Activated CD8-positive, alpha-beta memory T cell treated with anti-CD3 and anti-CD28 coated beads, Interleukin-2, amount 50 U/mL, for 1 hour (primary cell): ENCODE results near the gene AIPL1.
A peak's percentile ranks its signal among the peaks of the same experiment; 100 is the strongest.
"Not testable (repeated sequence)": the region's sequence is repeated elsewhere in the genome, so short reads cannot be mapped to it uniquely, and the experiment has no call there.

Experiments used
- DNase-seq: peaks from one replicate; pipeline ENCODE4 v3.0.0-alpha.2; 2020; ENCODE audit errors: extremely low read depth

Gene AIPL1, protein sequence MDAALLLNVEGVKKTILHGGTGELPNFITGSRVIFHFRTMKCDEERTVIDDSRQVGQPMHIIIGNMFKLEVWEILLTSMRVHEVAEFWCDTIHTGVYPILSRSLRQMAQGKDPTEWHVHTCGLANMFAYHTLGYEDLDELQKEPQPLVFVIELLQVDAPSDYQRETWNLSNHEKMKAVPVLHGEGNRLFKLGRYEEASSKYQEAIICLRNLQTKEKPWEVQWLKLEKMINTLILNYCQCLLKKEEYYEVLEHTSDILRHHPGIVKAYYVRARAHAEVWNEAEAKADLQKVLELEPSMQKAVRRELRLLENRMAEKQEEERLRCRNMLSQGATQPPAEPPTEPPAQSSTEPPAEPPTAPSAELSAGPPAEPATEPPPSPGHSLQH

DNA sequence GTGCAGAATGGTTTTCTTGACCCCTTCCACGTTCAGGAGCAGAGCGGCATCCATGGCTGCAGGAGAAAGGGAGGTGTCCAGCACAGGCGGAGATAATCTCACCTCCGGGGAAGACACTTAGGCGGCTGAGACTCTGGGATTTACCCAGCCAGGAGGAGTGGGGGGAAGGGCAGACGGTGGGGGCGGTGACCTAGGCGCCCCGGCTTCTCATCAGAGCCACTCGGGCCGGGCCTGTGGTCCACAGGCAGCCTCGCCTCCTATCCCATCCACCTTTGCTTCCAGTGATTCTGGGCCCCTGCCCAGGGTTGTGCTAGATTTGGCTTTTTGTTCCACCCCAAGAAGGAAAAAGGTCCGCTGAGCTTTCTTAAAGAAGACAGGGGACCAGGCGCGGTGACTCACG, at the start of gene AIPL1:
TSS of gene AIPL1 (minus strand) at position 71 of the 400 bp plus-strand sequence. CDS start at position 54, 17 bp downstream.
- DNase-seq, result no peak

DNA sequence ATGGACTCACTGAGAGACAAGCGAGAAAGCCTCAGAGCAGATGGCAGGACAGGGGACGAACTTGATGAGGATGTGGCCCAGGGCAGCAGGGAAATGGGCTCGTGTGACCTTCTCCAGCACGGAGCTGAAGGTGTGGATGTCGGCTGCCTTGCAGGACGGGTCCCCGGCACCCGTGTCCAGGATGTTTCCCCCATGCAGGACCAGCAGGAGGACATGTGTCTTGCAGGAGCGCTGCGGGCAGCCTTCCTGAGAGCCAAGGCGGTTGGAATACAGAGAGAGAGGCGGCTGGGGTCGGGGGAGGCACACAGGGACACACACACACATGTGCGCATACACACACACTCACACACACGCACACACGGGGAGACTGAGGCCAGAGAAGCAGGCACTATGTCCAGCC, 48.6 kb upstream of the AIPL1 start:
- DNase-seq, result no peak

DNA sequence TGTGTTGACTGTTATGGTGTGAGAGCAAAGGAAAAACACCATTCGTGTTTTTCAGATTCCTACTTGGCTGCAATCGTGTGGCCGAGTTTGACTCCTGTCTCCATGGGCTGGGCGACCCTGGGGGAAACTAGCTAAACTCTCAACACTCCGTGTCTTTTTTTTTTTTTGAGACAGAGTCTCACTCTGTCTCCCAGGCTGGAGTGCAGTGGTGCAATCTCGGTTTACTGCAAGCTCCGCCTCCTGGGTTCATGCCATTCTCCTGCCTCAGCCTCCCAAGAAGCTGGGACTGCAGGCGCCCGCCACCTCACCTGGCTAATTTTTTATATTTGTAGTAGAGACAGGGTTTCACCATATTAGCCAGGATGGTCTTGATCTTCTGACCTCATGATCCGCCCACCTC, 47.9 kb upstream of the AIPL1 start:
- DNase-seq, result not testable (repeated sequence)

DNA sequence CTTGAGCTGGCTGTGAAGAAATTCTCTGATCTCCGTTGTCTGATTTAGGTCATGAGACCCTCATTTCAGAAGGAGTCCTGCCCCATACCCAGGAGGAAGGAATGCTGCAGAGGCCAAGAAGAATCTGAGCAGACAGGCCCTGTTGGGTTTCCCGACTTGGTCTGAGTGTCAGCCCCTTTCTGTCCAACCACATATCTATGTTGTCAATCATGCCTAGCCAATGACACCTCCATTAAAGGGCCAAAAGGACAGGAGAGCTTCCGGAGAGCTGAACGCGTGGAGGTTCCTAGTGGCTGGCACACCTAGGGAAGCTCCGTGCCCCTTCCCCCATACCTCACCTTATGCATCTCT, 47.2 kb upstream of the AIPL1 start:
- no peak for DNase-seq

DNA sequence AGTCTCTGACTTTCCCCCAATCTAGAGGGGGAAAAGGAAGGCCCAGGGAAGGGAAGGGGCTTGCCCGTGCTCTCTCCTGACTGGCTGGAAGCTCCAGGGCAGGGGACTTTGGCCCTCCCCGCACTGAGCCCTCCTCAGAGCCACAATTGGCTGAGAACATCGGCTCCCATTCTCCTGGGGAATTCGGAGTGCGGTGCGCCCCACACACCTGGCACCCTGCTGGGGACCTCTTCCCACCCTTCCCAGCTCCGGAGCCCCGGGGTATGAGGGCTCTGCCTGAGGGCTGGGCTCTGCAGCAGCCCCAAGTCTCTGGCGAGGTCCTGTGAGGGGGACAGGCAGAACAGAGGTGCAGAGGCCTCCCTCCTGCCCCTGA, 45.4 kb upstream of the AIPL1 start:
- no peak for DNase-seq

DNA sequence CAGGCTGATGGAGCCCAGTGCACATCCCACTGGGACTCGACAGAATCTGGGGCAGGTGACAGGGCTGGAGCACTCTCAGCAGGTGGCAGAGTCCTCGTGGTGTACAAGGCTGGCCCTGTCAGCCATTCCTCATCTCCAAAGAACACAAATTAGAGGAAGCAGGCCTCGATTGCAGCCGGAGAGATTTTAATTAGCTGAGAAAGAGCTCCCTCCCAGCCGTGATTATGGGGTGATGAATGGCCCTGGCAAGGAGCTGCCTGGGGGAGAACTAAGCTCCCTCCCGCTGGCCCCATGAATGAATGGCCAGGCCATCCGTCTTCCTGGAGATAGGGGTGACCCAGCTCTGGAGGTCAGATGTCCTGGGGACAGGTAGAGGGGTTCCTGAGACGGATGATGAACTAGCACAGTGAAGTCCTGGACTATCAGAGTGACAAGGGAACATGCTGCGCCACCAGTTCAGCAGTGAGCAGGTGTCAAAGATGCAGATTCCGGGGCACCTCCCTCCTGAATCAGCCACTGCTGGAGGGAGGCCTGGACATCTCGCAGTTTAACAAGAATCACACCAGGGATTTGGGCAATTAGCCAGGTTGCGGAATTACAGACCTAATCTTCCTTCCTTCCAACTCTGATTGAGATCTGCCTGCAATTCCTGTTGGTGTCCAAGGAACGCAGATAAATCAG, 44.8 kb upstream of the AIPL1 start:
- no peak for DNase-seq

DNA sequence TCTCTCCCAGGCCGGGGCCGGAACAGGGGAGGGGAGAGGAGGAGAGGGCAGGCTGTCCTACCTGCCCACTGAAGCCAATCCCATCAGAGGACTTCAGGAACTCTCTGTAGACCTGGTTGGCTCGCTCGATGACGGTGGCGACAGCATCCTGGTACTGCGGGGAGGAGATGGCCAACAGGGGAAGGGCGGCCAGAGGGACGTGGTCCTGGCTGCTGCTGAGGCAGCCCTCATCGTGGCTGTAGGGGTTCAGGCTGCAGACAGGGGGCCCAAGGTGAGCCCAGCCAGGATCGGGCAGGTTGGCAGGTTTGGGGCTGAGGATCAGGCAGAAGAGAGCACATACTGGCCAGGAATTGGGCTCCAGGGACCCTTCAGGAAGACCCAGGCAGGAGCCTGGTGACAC, 43.6 kb upstream of the AIPL1 start:
- no peak for DNase-seq

DNA sequence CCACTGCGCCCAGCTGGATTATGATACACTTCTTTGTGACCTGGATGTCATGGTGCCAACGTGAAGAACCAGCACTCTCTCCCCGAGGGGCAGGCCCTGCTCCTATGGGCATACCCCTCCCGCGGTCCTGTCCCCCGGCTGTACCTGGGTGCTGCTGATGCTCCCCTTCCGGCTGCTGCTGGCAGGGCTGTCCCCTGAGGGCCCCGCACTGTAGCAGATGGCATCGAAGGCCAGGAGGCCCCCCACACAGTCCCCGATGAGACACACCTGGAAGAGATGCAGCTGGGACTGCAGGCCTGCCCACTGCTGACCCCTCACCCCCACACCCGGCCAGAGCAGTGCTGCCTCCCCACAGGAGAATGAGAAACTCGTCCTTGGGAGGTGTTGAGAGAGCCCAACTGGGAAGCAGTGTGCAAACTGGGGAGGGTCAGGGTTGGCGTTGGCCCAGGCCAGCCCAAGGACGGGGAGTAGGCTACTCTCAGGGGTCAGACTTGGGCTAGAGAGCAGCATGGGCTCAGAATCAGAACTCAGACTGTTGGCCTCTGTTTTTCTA, 43.0 kb upstream of the AIPL1 start:
- DNase-seq, result no peak

DNA sequence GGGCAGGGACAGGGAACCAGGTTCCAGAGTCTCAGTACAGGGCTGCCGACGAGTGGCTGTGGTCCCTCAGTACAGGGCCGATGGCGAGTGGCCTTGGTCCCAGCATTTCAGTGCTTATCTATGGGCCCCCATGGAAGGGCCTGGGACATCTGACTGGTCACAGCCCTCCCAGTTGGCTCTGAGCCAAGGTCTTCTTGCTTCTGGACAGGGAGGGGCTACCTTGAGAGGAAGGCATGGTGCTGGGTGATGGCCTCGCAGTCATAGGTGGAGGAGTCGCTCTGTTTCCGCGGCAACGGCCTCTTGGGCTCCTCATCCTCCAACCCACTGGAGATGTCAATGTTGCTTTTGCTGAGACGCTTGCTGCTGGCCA, 41.9 kb upstream of the AIPL1 start:
- DNase-seq, result no peak

DNA sequence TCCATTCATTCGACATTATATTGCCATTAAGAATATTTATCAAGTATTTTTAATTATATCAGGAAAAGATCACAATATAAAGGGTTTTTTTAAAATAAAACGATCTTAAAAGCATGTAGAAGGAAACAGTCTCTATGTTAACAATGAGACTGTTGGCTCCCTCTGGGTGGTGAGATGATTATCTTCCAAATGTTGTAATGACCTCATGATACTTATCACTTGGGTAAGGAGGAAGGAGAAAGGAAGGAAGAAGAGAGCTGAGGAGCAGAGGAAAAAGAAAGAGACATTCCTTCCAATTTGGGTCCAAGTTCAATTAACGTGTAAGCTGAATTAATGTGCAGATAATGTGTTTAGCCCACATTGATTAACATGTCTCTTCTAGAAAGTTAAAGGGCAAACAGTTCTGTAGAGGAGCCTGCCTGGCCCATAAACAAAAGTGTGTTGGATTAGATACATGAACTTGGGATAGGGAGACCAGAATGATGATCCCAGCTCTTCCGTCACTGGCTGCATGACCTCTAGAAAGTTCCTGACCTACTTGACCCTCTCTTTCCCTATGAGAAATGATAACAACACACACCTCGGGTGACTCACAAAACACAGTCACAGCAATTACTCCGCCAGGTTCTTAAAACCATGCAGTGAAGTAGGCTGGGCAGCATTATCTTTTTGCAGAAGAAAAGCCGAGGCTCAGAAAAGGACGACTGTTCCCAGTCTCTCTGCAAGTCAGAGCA, 41.3 kb upstream of the AIPL1 start:
- no peak for DNase-seq

DNA sequence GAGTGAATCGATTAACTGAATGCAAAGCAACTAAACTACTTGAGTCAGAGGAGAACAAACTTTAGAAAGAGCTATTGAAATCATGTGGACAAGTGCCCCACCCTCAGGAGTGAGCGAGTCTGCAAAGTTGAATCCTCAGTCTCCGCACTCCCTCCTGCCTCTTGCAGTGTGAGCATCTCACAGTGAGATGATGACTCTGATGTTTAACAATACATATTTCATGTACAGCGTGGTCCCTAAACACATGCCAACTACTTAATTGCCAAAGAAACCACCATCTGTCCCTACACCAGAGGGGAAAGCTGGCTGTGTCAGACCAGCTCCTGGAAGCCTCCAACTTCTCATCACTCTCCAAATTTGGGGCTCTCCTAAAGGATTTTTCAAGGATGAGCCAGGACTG, 40.5 kb upstream of the AIPL1 start:
- DNase-seq, result no peak

DNA sequence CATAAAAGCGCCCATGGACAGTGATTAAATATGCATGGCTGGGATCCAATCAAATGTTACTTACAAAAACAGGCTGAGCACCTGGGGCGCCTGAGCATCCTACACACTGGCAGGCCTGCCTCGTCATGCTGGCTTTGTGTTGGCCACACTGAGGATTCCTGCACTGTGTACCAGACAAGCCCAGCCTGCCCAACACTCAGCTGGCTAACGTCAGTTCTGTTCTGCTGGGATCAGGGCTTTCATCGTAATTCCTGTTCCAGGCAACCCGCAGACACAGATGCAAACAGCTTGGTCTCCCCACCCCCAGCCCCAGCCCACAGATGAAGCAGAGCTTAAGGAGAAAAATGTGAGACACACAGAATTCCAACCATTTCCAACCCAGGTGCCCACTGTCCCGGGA, 40.0 kb upstream of the AIPL1 start:
- no peak for DNase-seq

DNA sequence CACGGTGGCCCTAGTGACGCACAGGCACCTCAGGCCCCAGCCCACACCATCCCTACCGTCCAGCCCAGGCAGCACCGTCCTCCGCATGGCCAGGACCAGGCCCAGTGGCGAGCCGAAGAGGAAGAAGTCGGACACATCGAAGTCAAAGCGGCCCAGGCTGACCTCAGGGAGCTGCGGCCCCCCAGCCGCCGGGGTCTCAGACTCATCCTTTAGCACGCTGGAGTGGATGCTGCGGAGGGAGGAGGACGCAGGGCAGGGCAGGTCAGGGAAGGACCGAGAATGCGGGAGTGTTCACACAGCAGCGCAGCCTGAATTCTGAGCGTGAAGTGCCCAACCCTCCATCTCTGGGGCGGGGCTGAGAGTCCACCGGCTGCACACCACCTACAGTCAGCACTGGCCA, 39.5 kb upstream of the AIPL1 start:
- no peak for DNase-seq

DNA sequence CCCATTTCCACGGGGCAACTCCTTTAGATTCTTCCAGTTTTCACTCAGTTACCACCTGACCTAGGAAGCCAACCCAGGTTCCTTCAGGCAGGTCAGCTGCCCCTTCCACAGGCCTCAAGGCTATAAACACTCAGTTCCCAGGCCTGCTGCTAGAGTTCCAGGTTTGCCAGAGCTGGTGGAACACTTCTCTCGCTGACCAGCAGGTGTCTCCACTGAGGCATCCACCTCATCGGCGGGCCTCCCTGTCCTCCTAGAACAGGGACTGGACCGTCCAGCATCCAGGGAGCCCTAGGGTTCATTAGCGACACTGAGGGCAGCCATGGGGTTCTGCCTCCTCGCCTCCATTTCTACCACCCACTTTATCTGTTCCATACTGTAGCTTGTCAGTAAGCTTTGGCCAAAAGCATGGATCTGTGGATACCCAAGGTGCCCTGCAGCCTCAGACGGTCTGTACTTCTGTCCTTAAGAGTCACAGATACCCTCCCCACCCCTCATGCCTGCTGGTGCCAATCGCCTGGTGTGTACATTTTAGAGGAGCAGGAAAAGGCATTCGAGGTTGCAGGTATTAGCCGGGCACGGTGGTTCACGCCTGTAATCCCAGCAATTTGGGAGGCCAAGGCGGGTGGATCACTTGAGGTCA, 38.3 kb upstream of the AIPL1 start:
- peak; percentile 23 for DNase-seq

DNA sequence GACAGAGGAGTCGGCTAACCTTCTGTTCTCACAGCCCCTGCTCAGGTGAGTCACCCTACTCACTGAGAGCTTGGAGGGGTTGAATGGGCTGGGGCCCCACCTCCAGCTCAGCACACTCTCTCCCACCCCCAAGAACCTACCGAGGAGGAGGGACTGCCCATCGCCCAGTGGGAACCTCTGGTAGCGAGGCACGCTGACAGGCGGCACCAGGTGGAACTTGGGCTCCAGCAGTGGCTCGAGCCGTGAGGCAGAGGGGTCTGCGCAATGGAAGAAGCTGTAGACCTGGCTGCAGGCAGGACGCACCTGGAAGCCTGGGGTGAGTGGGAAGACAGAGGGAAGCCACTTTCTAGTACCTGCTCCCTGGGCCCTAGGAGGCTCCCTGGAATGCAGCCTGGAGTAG, 37.6 kb upstream of the AIPL1 start:
- DNase-seq, result no peak

DNA sequence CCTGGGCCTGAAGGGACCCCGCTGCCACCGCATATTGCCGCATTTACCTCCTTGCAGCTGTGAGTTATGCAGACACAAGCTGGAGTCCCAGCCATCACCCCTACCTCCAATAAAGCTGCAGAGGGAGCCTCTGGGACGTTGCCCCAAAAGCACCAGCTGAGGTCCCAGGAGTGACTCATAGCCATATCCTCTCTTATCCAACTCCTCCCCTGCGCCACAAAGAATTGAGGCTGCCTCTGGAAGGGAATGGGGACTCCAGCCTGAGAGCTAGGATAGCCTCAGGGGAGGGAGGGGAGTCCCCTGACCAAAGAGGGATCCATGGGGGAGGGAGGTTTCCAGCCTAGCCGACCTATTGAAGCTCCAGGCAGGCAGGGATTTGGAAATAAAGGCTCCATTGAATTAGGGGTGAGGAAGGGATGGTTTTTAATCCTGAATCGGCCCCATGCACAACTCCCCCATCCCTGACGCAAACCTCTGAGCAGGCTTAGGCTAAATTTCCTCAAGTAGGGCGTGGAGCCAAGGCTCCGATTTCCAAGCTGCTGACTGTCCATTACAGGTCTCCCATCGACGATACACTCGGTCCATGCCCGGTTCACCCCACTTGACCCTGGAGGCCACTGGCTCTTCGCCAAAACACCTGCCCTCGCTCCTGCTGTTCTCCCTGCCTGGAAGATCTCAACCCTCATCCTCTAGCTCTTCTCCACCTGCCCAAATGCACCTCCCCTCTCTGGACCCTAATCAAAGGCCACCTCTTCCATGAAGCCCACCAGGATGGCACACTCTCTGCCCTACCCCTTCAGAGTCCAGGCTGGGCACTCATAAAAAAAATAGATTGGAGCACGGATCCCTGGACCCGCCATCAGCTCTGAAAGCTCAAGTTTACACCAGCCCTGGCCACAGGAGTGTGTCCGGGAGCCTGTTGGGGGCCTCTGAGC, 36.9 kb upstream of the AIPL1 start:
- no peak for DNase-seq

DNA sequence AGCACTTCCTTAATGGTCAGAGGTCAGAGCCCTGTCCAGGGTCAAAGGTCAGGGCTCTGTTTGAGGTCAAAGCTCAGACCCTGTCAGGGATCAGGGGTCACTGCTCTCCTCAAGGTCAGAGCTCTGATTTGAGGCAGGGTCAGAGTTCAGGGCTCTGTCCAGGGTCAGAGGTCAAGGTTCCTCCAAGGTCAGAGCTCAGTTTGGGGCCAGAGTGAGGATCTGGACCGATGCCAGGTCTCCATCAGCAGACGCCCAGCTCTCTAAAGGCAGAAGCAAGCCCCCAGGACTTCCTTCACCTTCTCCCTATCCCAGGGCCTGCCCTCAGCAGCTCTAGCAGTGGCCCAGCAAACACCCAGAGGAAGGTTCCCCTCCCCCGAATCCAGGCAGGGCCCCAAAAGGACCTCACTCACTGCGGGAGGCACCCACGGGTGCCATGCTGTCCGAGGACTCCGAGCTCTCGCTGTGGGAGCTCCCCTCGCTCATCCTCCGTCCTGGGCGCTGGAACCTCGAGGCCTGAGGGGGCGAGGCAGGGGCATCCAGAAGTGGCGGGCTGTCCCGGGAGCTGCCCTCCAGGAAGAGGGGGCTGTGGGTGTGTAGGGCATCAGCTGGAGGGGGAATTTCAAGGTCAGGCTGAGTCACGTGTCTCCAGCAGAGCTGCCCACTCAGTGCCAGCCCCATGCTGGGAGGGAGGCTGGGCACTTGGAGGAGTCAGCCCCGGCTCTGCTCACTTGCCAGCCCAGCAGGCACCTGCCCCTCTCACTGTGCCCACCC, 36.0 kb upstream of the AIPL1 start:
- DNase-seq, result no peak

DNA sequence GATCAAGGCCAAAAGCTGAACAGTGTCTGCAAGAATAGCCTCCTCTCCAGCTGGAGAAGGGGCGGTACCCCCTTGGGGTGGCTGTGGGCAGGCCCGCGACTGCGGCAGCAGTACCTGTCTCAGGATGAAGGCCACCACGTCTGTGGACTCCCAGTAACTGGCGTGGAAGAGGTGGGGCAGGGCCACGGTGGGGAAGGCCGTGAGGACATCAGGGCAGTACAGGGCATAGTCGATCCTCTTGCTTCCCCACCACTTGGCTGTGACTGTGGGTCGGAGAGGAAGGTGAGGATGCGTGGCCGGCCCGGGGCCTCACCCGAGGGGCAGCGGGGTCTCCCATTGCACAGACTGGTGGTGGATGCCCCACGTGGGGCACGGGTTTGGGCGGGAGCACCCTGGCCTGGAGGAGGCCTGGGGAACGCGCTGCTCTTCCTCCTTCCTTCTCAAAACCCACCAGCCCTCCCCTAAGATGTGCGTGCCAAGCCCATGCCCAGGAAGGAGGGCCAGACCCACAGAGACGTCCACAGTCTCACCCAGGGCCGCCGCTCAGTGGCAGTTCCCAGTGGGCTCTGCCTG, 35.3 kb upstream of the AIPL1 start:
- DNase-seq, result no peak

DNA sequence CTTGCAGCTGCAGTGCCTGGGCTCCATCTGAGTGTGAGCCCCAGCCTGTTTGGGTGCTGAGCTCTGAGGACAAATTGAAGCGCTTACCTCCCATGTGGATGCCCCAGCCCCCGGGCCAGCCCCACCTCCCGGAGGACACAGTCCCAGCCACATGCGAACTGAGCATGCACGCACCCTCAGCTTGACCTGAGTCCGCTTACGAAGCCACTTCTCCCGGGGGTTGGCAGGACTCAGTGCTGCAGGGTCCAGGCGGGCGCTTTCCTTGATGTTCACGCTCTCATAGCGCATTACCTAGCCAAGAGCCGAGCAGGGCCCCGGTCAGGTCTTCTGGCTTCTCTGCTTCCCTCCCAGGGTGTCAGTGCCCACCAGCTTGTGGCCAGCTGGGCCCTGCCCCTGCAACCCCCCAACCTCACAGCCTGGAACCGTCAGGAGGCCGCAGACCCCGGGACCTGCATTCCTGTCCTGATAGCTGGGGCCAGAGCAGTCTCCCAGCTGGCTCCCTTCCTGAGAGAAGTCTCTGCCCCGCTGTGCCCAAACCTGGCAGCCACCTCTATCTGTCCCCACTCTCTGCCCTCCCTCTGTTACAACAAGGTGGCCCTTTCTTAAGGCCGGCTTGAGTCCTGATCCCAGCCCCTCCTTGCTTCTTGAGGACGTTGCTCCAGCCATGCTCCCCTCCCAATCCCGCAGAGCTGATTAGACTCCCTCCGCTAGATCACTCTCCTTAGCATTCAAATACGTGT, 33.3 kb upstream of the AIPL1 start:
- DNase-seq, result no peak
